ENCODE measurements around the gene BLZF1. TPM values are rescaled to one million over a fixed set of nuclear protein-coding genes. Genes with fewer than 3 reads are reported as not detected.
"Not testable (repeated sequence)": the region's sequence is repeated elsewhere in the genome, so short reads cannot be mapped to it uniquely, and the experiment has no call there.

Gene BLZF1
- total RNA-seq, 2 experiments from 2014 or later = 33.9 to 34.1 TPM

- not testable (repeated sequence) for H3K27me3 Mint-ChIP-seq (ENCODE audit: low read depth); ATAC-seq; H3K27ac Mint-ChIP-seq; DNase-seq; H3K9me3 Mint-ChIP-seq (ENCODE audit: insufficient read depth); H3K4me3 Mint-ChIP-seq
- Mint-ChIP-seq H3K36me3 (ENCODE audit: low read depth) (peaks cover 34% of the 10 kb centered on the region), H3K4me1 (ENCODE audit: low read depth) (peaks cover 17% of the 10 kb centered on the region)
- ChIA-PET POLR2A (interaction anchor here (0.6 kb wide), 1 partner anchor 172 kb away, joined by 3 read pairs; no protein-coding TSS in a partner anchor), CTCF (interaction anchor here (1.3 kb wide), 1 partner anchor 11 kb away, joined by 7 read pairs; no protein-coding TSS in a partner anchor)
These were observed 30.9 kb upstream of the BLZF1 start for GRCh38 chr1:169336947-169337715.

DNA sequence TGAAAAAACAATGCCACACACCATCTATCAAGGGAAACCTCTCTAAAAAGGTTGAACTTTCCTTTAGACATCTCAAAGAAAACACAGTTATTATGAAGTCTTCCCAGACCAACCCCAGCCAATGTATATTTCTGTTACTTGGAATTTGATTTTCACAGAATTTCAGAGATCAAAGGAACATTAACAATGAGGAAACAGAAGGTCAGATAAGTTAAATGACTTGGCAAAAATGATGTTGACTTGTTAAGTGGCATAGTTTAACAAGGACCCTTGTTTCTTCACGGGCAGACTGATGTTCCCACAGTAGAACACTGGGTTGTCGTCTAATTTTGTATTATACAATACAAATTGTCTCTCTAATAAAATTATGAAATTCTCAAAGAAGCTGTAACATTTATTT is 29.4 kb upstream of the BLZF1 start:
- no peaks in the 10 kb centered on the region for H3K27me3 Mint-ChIP-seq (ENCODE audit: low read depth)
- H3K4me3 Mint-ChIP-seq = no peak overlapping the region
- no peak for DNase-seq
- ChIA-PET CTCF (interaction anchor here (0.9 to 2.7 kb wide), 3 partner anchors 10 to 735 kb away, joined by 3 to 13 read pairs (median 5); no protein-coding TSS in a partner anchor), POLR2A (no interaction called here)
- no peak overlapping the region for H3K27ac Mint-ChIP-seq
- peaks cover 17% of the 10 kb centered on the region for H3K4me1 Mint-ChIP-seq (ENCODE audit: low read depth)
- ATAC-seq = no peak
- no peaks in the 10 kb centered on the region for H3K9me3 Mint-ChIP-seq (ENCODE audit: insufficient read depth)
- peaks cover 34% of the 10 kb centered on the region for H3K36me3 Mint-ChIP-seq (ENCODE audit: low read depth)

DNA sequence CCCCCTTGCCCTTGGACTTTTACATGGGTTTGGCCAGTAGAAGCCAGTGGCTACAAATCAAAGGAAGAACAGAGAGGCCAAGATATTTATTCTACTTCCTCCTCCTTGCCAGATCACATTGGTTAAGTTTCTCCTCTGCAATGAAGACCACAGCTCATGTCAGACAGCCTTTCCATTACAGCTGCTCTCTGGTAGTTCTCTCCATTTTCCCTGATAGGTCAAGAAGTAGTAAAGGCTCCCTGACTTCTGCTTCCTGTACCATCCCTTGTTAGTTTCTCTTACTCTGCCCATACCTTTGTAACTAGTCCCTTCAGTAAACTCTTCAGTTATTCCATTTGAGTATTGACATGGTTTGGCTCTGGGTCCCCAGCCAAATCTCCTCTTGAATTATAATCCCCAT is 28.2 kb upstream of the BLZF1 start:
- peak; percentile 58 for ATAC-seq
- H3K27me3 Mint-ChIP-seq (ENCODE audit: low read depth) = no peaks in the 10 kb centered on the region
- H3K4me1 Mint-ChIP-seq (ENCODE audit: low read depth) = peaks cover 17% of the 10 kb centered on the region
- H3K9me3 Mint-ChIP-seq (ENCODE audit: insufficient read depth) = no peaks in the 10 kb centered on the region
- CTCF ChIA-PET = interaction anchor here (1.5 to 2.7 kb wide), 2 partner anchors 9 to 736 kb away, joined by 5 to 13 read pairs; no protein-coding TSS in a partner anchor
- peak overlapping the region; percentile 13 for H3K27ac Mint-ChIP-seq
- H3K36me3 Mint-ChIP-seq (ENCODE audit: low read depth) = peaks cover 32% of the 10 kb centered on the region
- no peak overlapping the region for H3K4me3 Mint-ChIP-seq
- POLR2A ChIA-PET = no interaction called here
- no peak for DNase-seq

DNA sequence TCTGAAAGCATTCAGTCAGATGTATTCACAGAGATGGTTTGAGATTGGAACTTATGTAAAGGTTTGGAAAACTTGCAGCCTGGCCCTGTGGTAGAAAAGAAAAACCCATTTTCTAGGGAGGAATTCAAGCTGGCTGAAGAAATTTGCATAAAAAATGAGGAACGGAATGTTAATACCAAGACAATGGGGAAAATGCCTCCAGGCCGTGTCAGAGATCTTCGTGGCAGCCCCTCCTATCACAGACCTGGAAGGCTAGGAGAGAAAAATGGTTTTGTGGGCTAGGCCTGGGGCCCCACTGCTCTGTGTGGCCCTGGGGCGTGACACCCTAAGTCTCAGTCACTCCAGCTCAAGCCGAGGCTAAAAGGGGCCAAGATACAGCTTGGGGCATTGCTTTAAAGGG is 27.1 kb upstream of the BLZF1 start:
- no peak for ATAC-seq
- CTCF ChIA-PET = no interaction called here

GRCh38 chr1:169342096-169342495 is 25.9 kb upstream of the BLZF1 start:
- peaks cover 17% of the 10 kb centered on the region for H3K4me1 Mint-ChIP-seq (ENCODE audit: low read depth)
- CTCF ChIA-PET = interaction anchor here (3.0 kb wide), 1 partner anchor 999 kb away, joined by 7 read pairs; no protein-coding TSS in a partner anchor

More for the DNA sequence above, 27.1 kb upstream of the BLZF1 start:
- H3K9me3 Mint-ChIP-seq (ENCODE audit: insufficient read depth) = no peaks in the 10 kb centered on the region
- H3K4me1 Mint-ChIP-seq (ENCODE audit: low read depth) = peaks cover 17% of the 10 kb centered on the region
- DNase-seq = no peak
- H3K27me3 Mint-ChIP-seq (ENCODE audit: low read depth) = no peaks in the 10 kb centered on the region
- peaks cover 25% of the 10 kb centered on the region for H3K36me3 Mint-ChIP-seq (ENCODE audit: low read depth)
- POLR2A ChIA-PET = no interaction called here
- no peak overlapping the region for H3K27ac Mint-ChIP-seq
- no peak overlapping the region for H3K4me3 Mint-ChIP-seq

DNA sequence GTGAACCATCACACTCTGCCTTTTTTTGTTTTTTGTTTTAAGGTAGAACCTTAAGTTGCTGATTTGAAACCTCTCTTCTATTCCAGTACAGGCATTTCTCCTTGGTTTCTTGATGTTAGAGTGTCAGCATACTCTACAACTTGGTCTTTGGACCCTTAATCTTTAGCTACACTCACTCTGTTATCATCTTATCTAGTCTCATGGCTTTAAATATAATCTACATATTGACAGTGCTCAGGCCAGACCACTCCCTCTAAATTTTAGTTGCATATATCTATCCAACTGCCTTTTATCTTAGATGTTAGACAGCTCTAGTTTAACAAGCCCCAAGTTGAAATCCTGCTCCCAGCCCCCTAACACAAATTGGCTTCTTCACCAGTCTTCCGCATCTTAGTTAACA is 22.5 kb upstream of the BLZF1 start:
- ATAC-seq = no peak
- no peak overlapping the region for H3K27ac Mint-ChIP-seq

More at GRCh38 chr1:169342096-169342495, 25.9 kb upstream of the BLZF1 start:
- H3K4me3 Mint-ChIP-seq; ATAC-seq; DNase-seq; H3K27me3 Mint-ChIP-seq (ENCODE audit: low read depth); H3K9me3 Mint-ChIP-seq (ENCODE audit: insufficient read depth); POLR2A ChIA-PET; H3K27ac Mint-ChIP-seq: not testable (repeated sequence)
- peaks cover 17% of the 10 kb centered on the region for H3K36me3 Mint-ChIP-seq (ENCODE audit: low read depth)

DNA sequence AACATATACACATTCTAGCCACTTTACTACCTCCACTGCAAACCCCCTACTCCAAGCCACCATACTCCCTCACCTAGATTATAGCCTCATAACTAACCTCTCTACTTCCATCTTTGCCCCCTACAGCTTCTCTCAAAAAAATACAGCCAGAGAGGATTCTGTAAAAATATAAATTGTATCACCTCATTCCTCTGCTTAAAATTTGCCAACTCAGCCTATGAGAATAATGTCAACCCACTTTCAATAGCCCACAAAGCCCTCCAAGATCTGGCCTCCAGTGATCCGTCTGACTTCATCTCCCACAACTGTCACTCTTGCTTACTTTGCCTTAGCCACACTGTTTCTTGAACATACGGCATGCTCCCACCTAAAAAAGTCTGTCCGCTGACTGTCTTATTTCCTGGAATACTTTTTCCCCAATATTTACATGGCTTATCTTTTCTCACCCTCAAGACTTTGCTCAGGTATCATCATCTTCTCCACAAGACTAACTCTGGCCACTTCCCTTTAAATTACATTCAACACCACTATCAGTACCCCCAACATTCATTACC is 21.9 kb upstream of the BLZF1 start:
- peaks cover 5% of the 10 kb centered on the region for H3K4me1 Mint-ChIP-seq (ENCODE audit: low read depth)
- no peak overlapping the region for H3K27ac Mint-ChIP-seq
- ATAC-seq (no peak), DNase-seq (no peak)
- H3K27me3 Mint-ChIP-seq (ENCODE audit: low read depth) = no peaks in the 10 kb centered on the region
- H3K9me3 Mint-ChIP-seq (ENCODE audit: insufficient read depth) = no peaks in the 10 kb centered on the region
- no peak overlapping the region for H3K4me3 Mint-ChIP-seq
- POLR2A ChIA-PET = no interaction called here
- H3K36me3 Mint-ChIP-seq (ENCODE audit: low read depth) = no peaks in the 10 kb centered on the region
- CTCF ChIA-PET = interaction anchor here (0.8 to 7.2 kb wide), 4 partner anchors 741 to 1003 kb away, joined by 3 to 88 read pairs (median 42); no protein-coding TSS in a partner anchor

More for the DNA sequence above, 22.5 kb upstream of the BLZF1 start:
- Mint-ChIP-seq H3K36me3 (ENCODE audit: low read depth) (peaks cover 4% of the 10 kb centered on the region), H3K4me3 (no peak overlapping the region), H3K4me1 (ENCODE audit: low read depth) (peaks cover 1% of the 10 kb centered on the region), H3K9me3 (ENCODE audit: insufficient read depth) (no peaks in the 10 kb centered on the region), H3K27me3 (ENCODE audit: low read depth) (no peaks in the 10 kb centered on the region)
- ChIA-PET POLR2A (no interaction called here), CTCF (interaction anchor here (0.8 to 7.2 kb wide), 2 partner anchors 741 to 1003 kb away, joined by 3 to 88 read pairs; no protein-coding TSS in a partner anchor)
- no peak for DNase-seq

DNA sequence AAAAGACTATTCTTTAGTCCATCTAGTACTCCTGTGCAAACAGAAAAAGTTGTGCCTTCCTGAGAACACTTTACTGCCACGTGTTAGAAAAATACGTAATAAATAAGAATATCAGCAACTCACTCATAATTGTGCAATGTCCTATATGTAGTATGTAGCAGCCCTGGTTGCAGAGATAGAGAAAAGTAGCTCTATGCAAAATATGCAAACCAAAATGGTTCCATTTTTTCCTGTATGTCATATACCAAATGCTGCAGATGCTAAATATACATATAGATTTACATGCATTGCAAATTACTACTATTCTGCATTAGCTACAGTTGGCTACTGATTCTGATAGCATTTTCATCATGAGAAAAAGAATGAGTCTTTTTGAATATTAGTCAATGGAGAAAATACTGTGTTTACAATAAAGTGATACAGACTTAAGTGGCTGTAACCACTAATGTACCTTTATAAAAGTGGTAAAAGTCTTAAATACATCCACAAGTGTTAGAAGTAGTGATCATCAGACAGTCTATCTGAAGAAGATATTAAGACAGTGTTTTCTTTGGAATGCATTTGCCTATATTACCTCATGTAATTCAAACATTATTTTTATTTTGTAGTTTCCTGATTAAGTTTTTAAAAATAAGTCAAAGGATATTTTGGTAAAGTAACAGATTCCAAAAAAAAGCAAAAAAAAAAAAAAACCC is 20.2 kb upstream of the BLZF1 start:
- Mint-ChIP-seq H3K36me3 (ENCODE audit: low read depth) (peaks cover 10% of the 10 kb centered on the region), H3K4me1 (ENCODE audit: low read depth) (peaks cover 18% of the 10 kb centered on the region), H3K27ac (no peak overlapping the region), H3K27me3 (ENCODE audit: low read depth) (no peaks in the 10 kb centered on the region), H3K9me3 (ENCODE audit: insufficient read depth) (no peaks in the 10 kb centered on the region), H3K4me3 (no peak overlapping the region)
- no peak for ATAC-seq
- no peak for DNase-seq
- ChIA-PET POLR2A (no interaction called here), CTCF (interaction anchor here (0.6 to 7.2 kb wide), 37 partner anchors 9 to 1113 kb away, joined by 3 to 88 read pairs (median 4); partner anchors contain the start of genes BLZF1 and NME7)

DNA sequence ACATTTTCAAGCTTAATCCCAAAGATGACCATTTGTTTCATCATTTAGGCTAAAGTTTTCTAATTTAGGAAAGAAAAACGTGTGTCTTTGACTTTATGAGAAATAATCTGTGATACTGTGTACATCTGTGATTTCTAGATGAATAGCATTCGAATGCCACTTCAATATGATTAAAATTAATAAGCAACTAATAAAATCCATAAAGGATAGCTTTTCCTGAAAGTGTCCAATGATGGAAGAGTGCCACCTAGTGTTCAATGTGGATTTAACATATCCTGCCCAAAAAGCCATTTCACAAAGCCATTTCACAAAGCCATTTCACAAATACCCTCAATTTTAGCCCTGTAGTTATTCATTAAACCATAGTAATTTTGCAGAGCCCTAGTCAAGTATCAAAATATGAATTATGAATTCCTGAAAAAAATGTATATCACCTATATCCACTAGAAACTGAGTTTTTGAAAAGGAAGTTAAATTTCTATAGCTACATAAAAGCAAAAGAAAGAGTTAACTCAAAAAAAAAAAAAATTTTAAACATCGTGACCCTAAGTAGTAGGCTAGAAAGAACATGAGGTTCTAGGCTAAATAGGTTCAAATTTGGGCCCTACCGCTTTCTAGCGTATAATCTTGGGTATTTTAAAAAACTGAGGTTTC is 19.5 kb upstream of the BLZF1 start:
- Mint-ChIP-seq H3K27ac (no peak overlapping the region), H3K27me3 (ENCODE audit: low read depth) (no peaks in the 10 kb centered on the region), H3K4me3 (no peak overlapping the region), H3K9me3 (ENCODE audit: insufficient read depth) (no peaks in the 10 kb centered on the region), H3K36me3 (ENCODE audit: low read depth) (peaks cover 12% of the 10 kb centered on the region), H3K4me1 (ENCODE audit: low read depth) (peaks cover 18% of the 10 kb centered on the region)
- DNase-seq (peak; percentile 46), ATAC-seq (no peak)
- POLR2A ChIA-PET = interaction anchor here (1.1 kb wide), 1 partner anchor 20 kb away, joined by 3 read pairs; the partner anchor contains the start of gene BLZF1
- CTCF ChIA-PET = interaction anchor here (0.6 to 7.2 kb wide), 44 partner anchors 9 to 1188 kb away, joined by 3 to 88 read pairs (median 4); partner anchors contain the start of genes BLZF1 and NME7

- Mint-ChIP-seq H3K27ac (no peak overlapping the region), H3K9me3 (ENCODE audit: insufficient read depth) (peaks cover 8% of the 10 kb centered on the region), H3K4me3 (no peak overlapping the region), H3K27me3 (ENCODE audit: low read depth) (no peaks in the 10 kb centered on the region), H3K36me3 (ENCODE audit: low read depth) (peaks cover 5% of the 10 kb centered on the region), H3K4me1 (ENCODE audit: low read depth) (peaks cover 22% of the 10 kb centered on the region)
- ChIA-PET CTCF (interaction anchor here (0.8 to 1.7 kb wide), 6 partner anchors 8 to 1018 kb away, joined by 3 to 15 read pairs (median 4); partner anchors contain the start of gene BLZF1), POLR2A (no interaction called here)
- DNase-seq (no peak), ATAC-seq (no peak)
These were observed 7.6 kb upstream of the BLZF1 start for GRCh38 chr1:169360415-169360814.

- POLR2A ChIA-PET = no interaction called here
- no peak overlapping the region for H3K4me3 Mint-ChIP-seq
These were observed 6.7 kb upstream of the BLZF1 start for GRCh38 chr1:169361281-169361680.

More at GRCh38 chr1:169361281-169361680, 6.7 kb upstream of the BLZF1 start:
- DNase-seq = no peak
- Mint-ChIP-seq H3K36me3 (ENCODE audit: low read depth) (peaks cover 5% of the 10 kb centered on the region), H3K27me3 (ENCODE audit: low read depth) (no peaks in the 10 kb centered on the region), H3K9me3 (ENCODE audit: insufficient read depth) (peaks cover 8% of the 10 kb centered on the region), H3K4me1 (ENCODE audit: low read depth) (peaks cover 22% of the 10 kb centered on the region), H3K27ac (no peak overlapping the region)
- CTCF ChIA-PET = interaction anchor here (1.7 to 2.3 kb wide), 2 partner anchors 13 to 1019 kb away, joined by 4 to 27 read pairs; no protein-coding TSS in a partner anchor
- ATAC-seq = no peak

Data from activated CD8-positive, alpha-beta T cell treated with anti-CD3 and anti-CD28 coated beads, Interleukin-2, amount 10 ng/mL, durations not matched to agents 7 days and 5 days (primary cell).